ENCODE data around the gene TOB1.
A peak's percentile ranks its signal among the peaks of the same experiment; 100 is the strongest.

TOB1 gene

DNA sequence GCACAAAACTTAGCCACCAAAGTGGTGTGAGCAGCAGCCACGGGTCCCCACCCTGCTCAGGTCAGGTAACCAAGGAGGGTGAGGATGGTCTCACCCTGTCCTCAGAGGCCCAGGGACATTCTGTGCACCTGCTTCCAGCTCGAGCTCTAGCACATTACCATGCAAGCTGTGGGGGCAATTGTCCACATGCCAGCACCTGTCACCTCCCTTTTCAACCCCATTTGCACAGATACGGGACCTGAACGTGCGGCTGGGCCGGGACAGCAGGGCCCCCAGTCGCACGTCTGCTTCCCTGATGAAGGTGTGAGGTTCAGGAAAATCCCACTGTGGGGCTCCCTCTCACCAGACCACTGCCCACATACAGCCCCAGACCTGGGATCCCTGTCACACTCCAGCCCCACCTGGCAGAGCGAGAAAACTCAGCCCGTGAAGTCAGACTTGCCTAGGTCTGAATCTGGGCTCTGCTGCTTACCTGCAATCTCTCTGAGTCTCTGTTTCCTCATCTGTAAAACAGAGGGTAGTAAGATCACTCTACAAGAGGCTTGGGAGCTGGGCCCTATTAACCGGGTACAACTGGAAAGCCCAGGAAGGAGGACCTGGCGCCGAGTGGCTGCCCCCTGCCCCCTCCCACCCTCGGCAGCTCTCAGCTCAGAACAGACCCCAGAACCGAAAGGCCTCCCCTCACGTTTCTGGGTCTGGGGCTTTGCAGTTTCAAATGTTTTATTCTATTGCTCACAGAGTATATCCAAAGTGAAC lies 22.8 kb downstream of the TOB1 start:
- DNase-seq, result no peak

DNA sequence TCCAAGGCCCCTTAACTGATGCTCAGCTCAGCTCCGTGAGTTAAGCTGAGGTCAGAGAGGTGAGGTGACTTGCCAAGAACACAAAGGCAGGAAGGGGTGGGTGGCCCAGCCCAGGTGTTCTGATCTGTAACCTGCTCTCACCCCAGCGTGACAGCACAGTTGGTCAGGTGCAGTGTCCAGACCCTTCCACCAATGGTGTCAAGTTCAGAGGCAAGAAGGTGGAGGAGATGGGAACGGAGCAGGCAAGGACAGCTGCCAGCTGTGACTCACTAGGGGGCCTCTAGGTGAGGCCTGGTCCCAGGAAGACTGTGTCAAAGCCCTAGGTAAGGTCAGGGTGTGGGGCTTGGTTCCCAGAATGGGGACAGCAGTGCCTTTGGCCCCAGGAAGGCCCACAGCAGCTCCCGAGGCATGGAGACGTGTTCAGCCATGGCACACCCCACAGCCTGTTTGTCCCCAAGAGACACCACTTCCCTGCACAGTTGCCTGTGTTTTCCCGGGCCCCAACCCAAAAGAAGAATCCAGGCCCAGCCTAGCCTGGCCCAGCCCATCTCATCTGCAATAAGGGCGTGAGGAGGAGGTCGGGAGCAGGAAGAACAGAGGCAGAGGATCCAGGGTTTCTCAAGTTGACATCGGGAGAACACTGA lies 23.5 kb downstream of the TOB1 start:
- no peak for DNase-seq

GRCh38 chr17:50841949-50842354 lies 24.2 kb downstream of the TOB1 start:
- DNase-seq, result peak; percentile 91

DNA sequence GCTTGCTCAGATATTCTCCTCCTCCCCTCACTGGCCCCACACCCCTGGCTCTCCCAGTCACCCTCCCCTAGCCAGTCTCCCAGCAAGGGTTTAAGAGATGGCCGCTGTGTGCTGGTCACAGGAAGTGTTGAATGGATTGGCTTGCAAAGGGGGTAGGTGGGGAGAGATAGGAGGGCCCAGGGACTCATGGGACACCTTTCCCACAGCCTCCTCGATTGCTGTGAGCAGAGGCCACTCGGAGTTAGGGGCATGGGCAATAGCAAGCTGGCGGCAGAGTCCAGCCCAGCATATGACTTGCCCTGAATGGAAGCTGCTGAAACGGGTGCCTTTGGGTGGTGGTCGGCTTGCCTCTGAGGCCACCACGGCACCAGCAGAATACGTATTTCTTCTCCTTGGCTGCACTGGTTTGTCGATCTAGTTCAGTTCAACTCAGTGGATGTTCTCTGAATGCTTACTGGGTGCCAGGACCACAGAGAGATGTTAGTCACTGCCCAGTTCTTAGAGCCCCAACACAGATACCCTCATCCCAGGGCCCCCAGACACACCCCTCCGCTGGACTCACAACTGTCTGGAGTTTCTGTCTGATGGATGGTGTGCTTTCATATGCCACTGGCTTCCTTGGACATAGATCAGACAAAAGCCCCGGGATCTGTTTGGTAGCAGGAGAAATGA lies 24.7 kb downstream of the TOB1 start:
- no peak for DNase-seq

DNA sequence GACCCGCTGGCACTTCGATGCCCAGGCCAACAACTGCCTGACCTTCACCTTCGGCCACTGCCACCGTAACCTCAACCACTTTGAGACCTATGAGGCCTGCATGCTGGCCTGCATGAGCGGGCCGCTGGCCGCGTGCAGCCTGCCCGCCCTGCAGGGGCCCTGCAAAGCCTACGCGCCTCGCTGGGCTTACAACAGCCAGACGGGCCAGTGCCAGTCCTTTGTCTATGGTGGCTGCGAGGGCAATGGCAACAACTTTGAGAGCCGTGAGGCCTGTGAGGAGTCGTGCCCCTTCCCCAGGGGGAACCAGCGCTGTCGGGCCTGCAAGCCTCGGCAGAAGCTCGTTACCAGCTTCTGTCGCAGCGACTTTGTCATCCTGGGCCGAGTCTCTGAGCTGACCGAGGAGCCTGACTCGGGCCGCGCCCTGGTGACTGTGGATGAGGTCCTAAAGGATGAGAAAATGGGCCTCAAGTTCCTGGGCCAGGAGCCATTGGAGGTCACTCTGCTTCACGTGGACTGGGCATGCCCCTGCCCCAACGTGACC lies 25.8 kb downstream of the TOB1 start:
- DNase-seq, result no peak

GRCh38 chr17:50839591-50840310 lies 26.4 kb downstream of the TOB1 start:
- no peak for DNase-seq

DNA sequence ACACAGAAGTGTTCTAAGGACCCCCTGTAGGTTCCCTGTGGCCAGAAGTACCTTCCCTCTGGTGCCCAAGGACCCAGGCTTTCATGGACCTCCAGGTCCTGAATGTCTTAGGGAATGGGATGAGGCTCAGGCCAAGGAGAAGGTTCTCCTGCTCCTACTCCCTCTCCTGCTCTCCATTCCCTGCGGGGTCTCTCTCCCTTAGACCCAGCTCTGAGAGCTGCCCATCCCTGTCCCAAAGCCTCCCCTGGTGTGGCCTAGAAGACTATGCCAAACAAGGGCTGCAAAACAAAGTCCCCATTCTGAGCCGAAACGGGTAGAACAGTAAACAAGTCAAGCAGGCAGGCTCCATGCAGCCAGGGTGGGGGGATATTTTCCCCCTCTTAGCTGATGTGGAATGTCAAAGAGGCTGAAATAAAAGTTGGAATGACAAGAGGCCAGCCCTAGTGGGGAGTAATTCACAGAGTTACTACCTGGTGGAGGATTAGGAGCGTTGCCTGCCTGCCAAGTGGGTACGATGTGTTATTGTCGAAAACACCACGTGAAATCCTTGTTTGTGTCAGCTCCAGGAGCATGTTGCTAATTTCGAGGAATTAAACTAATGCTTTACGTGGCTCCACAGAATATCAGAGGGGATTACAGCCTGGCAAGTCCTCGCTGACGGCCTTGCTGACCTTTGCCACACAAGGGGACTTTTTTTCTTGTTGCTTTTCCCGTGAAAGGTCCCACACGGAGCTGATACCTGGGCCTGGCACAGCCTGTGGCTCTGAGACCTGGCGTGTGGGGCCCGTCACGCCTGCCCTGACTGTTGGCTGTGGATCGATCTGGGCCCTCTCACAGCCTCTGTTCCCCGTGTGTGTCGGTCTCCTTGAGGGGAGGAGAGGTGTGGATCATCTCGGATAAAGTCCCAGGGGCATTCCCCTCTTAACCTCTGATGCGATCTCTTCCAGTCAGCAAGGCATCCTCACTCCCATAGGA lies 27.9 kb downstream of the TOB1 start:
- no peak for DNase-seq

DNA sequence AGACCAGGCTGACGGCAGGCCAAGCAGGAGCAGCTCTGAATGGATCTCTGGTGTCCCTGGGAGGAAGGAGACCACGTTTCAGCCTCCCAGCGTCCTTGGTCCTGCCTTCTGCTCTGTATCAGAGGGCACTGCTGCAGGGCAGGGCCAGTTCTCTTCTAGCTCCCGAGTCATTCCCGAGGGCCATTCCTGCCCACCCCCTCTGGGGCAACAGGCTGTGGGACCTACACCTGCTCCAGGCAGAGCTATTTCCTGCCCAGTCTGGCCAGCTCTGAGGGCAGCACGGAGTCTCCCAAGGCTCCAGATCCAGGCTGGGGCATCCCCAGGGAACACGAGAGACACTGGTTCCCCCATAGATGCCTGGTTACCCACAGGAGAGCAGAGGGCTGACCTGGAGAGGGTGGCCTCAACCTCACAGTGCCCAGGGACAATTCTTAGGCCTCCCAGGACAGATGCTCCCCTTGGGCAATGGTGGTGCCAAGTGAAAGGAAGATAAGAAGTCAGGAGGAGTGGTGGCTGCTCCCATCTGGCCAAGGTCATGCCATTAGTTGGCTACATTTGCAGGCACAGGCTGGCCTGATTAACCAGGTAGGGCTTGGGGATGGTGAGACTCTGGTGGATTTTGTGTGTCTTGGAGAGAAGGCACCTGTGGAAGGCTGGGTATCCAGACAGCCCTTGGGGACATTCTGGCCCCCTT lies 28.7 kb downstream of the TOB1 start:
- DNase-seq, result no peak

- DNase-seq, result no peak
Observed at GRCh38 chr17:50836826-50837225, 29.3 kb downstream of the TOB1 start.

DNA sequence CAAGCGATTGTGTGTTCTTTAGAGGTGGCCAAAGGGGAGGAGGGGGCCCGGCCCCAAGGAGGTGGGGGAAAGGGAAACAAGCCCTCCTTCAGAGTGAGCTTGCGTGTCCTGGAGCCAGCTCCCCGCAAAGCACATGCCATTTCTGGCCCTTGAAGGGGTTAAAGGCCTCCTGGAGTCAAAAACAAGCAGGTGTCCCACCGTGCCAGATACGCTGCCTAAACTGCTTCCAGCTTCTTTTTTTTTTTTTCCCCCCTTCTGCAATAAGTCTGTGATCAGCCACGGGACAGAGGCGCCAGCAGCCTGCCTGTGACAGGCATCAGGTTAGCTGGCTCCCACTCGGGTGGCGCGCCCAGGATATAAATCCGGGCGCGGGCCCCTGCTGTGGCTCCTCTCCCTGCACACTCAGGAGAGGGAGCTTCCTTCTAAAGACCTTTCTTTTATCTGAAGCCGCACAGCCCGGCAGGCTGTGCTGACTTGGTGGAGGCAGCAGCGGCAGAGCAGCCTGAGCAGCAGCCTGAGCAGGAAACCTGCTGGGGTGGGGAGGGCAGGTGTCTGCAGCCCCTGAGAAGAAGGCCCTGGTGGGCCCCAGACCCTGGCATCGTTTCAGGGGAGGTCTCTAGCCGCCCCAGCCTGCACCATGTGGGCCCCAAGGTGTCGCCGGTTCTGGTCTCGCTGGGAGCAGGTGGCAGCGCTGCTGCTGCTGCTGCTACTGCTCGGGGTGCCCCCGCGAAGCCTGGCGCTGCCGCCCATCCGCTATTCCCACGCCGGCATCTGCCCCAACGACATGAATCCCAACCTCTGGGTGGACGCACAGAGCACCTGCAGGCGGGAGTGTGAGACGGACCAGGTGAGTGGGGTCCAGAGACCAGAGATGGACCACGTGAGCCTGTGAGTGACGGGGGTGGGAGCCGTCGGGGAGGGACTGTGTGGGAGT lies 30.6 kb downstream of the TOB1 start, which contains the start of gene WFIKKN2:
Gene WFIKKN2 (plus strand): TSS at position 286 of the 934 bp plus-strand sequence. CDS start 352 bp downstream, at position 638.
- no peak for DNase-seq

- DNase-seq, result no peak
Observed at GRCh38 chr17:50834429-50835300, 31.5 kb downstream of the TOB1 start.

DNA sequence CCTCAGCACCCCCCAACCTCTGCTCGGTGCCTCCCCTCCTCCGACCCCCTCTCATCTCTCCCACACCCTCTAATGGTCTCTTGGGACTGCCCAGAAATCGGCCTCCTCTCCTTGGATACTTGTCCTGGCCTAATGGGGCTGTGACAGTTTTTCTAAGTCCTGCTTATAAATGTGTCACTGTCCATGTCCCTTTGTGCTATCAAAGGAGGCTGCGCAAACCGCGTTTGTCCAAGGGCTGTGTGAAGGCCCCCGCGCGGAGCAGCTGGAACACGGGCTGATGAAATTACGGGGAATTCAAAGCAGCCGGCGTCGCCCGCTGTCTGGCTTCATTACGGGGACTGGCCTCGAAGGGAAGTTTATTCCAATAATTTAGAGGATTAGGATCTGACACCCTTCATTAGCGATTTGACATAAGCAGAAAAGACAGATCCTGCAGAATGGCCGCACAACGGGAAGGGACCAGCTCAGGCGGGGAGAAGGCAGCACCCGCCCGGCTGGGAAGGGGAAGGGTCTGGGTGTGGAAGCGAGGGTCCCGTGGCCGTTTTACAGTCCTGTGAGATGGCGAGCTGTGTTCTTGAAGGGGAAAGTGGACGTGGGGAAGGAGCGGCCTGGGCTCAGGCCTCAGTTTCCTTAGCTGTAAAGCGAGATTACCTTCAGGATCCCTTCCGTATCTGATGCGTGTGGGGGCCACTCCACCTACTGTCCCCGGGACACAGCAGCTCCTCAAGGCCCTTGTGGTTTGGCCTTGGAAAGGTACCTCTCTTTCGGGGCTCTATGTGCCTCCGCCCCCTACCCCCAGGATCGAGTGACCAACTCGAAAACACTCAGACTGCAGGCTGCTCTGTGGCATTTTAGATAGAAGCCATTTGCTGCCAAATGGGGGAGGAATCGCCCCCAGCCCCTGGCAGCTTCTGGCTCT lies 32.4 kb downstream of the TOB1 start:
- no peak for DNase-seq

GRCh38 chr17:50832864-50833381 lies 33.2 kb downstream of the TOB1 start:
- no peak for DNase-seq

- DNase-seq, result no peak
Observed at GRCh38 chr17:50832267-50832863, 33.8 kb downstream of the TOB1 start.

GRCh38 chr17:50831471-50831928 lies 34.7 kb downstream of the TOB1 start:
- DNase-seq, result no peak

GRCh38 chr17:50830994-50831393 lies 35.2 kb downstream of the TOB1 start:
- no peak for DNase-seq

GRCh38 chr17:50830352-50830751 lies 35.8 kb downstream of the TOB1 start:
- no peak for DNase-seq

All from NCI-H510A treated with DMSO at 0.1 percent for 48 hours (cell line).